ENCODE measurements around the gene GFPT2.

GFPT2 gene

GRCh38 chr5:180378438-180379344 lies 25.6 kb upstream of the GFPT2 start:
- DNase-seq (ENCODE audit: low read depth, low spot score) = no peak

DNA sequence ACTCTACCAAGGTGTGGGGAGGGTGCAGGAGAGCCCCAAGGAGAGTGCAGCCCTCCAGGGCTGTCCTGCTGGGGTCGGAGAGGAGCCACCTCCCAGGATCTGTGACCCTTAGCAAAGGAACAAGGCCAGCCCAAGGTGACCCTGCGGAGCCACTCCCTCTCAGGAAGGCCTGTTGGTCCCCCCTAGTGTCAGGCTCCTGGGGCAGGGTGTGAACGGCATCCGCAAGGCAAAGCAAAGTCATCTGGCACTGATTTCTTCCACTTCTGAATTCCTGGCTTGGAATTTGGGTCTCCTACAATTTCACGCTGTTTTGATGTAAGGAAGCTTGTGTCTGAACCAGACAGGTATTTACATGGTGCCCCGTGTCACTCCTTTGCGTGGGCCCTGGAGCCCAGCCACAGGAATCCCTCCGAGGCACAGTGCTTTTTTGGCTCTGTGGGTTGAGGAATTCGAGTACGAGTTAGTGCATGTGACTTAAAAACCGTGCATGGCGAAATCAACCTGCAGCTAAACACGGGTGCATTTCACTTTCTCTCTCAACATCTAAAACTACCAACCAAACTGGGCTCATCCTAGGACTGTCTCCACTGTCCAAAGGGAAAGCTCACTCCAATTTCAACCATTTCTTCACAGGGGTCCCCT lies 24.5 kb upstream of the GFPT2 start:
- DNase-seq (ENCODE audit: low read depth, low spot score) = no peak

DNA sequence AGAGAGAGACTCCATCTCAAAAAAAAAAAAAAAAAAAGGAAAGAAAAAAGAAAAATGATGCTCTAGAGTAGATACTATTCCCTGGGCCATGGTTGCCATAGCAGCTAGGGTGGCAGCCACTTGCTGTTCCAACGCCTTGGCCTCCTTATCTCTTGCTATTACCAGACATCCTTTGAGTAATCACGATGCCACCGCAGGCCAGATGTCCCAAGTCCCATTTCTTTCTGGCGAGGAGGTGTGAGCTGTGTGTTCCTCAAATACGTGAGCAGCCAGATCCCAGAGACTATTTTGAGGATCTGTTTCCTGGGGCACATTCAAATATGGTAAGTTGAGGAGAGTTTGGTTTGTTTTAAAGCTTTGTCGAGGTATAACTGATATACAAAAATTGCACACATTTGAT lies 23.4 kb upstream of the GFPT2 start:
- DNase-seq (ENCODE audit: low read depth, low spot score) = no peak

- DNase-seq (ENCODE audit: low read depth, low spot score) = no peak
Observed at GRCh38 chr5:180375955-180376354, 22.8 kb upstream of the GFPT2 start.

DNA sequence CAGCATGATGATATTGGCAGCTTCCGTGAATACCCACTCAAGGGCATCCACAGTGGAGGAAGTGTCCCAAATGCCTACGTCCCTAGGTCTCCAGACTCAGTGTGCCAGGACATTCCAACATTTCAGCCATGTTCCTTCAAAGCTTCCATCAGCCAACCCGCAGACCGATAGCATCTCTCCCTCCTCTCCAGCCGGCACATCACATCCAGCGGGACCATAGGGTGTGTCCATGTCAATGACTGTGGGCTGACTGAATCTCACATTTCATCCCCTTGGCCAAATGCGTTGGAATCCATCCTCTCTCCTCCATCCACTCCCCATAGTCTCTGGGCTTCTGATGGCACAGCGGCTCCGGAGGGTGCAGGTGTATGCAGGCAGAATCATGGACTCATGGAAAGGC lies 22.2 kb upstream of the GFPT2 start:
- no peak for DNase-seq (ENCODE audit: low read depth, low spot score)

- no peak for DNase-seq (ENCODE audit: low read depth, low spot score)
Observed at GRCh38 chr5:180373870-180374269, 20.7 kb upstream of the GFPT2 start.

DNA sequence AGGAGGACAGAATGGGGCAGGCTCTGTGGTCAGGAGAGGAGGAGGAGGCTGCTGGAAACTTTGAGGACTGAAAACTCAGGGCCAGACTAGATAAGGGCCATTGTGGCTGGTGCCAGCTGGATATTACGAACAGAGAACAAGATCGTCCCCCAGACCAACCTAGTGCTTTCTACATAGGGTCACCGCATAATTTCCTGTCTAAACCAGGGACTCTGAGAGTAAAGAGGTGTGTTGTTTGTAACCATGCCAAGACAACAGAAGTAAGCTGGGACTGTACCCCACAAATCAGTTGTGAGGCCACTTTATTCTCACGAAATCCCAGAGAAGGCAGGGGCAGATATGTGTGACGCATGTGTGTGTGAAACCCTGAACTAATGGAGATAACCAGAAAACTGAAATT lies 20.3 kb upstream of the GFPT2 start:
- no peak for DNase-seq (ENCODE audit: low read depth, low spot score)

DNA sequence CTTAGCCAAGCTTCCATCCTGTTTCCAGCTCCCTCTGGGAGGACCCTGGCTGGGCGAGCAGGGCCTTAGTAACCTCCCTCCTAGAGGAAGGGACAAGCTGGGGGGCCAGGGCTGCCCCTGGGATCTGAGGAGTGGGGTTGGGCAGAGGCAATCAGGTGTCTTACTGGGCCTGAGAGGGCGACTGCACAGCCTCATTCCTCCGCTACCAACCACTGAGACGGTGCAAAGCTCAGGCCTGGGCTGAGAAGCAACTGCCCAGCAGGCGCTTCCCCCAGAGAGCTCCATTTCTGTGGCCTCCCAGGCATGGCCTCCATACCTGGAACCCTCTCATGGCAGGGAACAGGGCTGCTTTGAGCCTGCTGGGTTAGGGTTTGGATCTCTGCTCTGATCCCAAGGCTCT lies 18.8 kb upstream of the GFPT2 start:
- DNase-seq (ENCODE audit: low read depth, low spot score) = no peak

- DNase-seq (ENCODE audit: low read depth, low spot score) = no peak
Observed at GRCh38 chr5:180370861-180371641, 17.9 kb upstream of the GFPT2 start.

- no peak for DNase-seq (ENCODE audit: low read depth, low spot score)
Observed at GRCh38 chr5:180367991-180368390, 14.9 kb upstream of the GFPT2 start.

DNA sequence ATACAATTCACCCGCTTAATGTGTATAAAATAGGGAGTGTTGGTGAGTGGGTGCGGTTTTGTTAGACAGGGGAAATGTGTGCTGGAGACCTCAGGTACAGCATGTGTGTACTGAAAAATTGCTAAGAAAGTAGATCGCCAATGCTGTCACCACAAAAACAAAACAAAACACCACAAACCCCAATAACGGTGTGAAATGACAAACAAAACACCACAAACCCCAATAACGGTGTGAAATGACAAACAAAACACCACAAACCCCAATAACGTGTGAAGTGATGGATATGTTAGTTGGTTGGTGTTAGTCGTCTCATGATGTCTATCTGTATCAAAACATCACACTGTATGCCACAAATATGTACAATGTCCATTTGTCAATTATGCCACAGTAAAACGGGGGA lies 14.2 kb upstream of the GFPT2 start:
- no peak for DNase-seq (ENCODE audit: low read depth, low spot score)

DNA sequence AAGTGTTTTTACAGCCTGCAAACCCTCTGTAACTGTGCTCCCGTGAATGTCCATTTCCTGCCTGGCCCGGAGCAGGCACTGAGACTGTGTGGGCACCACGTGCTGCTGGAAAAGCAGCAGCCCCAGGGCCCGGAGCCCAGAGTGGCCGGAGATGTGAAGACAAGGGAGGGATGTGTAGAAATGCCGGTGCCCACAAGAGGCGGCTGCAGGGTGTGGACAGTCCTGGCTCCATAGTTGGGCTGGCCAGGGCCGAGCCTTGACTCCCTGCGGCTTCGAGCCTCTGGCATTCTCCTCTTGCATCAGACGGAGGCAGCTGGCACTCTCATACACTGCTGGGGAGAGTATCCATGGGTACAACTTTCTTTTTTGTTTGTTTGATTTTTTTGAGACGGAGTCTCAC lies 13.2 kb upstream of the GFPT2 start:
- DNase-seq (ENCODE audit: low read depth, low spot score) = no peak

DNA sequence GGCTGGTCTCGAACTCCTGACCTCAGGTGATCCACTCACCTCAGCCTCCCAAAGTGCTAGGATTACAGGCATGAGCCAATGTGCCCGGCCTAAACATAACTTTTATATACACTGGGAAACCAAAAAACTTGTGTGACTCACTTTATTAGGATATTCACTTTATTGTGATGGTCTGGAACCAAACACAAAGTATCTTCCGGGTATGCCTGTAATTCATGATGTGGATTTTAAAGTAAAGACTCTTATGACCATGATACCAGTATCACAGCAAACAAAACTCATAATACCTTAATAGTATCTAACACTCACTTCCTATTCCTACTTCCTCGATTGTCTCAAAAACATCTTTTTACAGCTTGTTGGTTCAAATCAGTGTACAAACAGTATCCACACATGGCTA lies 12.7 kb upstream of the GFPT2 start:
- no peak for DNase-seq (ENCODE audit: low read depth, low spot score)

GRCh38 chr5:180364306-180364856 lies 11.2 kb upstream of the GFPT2 start:
- DNase-seq (ENCODE audit: low read depth, low spot score) = no peak

DNA sequence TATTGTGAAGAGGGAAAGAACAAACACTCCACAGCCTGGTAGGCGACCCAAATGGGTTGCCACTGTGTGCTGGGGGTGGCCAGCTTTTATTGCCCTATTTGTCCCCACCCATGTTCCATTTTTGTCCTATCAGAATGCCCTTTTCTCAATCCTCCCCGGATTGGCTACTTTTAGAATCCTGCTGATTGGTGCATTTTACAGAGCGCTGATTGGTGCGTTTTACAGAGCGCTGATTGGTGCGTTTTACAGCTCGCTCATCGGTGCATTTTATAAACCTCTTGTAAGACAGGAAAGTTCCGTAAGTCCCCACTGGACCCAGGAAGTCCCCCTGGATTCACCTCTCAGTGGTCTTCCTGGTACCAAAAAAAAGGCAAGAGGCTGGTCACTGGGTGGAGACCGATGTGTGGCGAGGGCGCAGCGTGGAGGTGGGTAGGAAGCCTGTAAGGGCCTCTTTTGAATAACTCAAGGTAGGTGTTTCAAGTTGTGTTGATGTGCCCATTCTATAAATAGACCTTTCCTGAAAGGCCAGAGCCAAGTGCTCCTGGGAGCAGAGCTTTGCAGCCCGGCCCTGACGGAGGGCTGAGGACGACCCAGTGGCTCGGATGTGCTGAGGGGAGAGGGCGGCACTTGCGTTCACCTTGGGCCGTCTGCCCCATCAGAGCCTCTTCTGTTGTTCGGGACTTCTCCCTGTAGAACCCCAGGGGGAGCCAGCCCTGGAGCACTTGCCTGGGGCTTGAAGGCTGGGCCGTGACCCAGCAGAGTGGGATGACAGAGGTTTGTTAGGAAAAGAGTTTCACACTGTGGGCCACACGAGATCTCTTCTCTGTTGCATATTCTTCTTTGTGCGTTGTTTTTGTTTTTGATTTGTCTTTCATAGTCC lies 7.2 kb upstream of the GFPT2 start:
- no peak for DNase-seq (ENCODE audit: low read depth, low spot score)

DNA sequence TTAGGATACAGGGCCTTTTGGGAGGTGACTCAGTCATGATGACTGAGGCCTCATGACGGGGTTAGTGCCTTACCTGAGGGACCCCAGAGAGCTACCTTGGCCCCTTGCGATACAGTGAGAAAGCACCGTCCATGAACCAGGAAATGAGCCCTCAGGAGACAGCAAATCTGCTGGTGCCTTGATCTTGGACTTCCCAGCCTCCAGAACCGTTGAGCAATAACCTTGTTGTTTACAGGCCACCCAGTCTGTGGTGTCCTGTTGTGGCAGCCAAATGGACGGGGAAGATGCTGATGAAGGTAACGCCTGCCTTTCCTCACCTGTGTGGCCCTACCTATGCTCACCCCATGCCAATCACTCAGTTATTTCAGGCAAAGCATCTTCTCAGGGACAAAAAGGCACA lies 5.6 kb upstream of the GFPT2 start:
- no peak for DNase-seq (ENCODE audit: low read depth, low spot score)

GRCh38 chr5:180358179-180358578 lies 5.0 kb upstream of the GFPT2 start:
- DNase-seq (ENCODE audit: low read depth, low spot score) = no peak

- DNase-seq (ENCODE audit: low read depth, low spot score) = no peak
Observed at GRCh38 chr5:180354966-180355365, 1.8 kb upstream of the GFPT2 start.

- no peak for DNase-seq (ENCODE audit: low read depth, low spot score)
Observed at GRCh38 chr5:180353980-180354452, 880 bp upstream of the GFPT2 start.

DNA sequence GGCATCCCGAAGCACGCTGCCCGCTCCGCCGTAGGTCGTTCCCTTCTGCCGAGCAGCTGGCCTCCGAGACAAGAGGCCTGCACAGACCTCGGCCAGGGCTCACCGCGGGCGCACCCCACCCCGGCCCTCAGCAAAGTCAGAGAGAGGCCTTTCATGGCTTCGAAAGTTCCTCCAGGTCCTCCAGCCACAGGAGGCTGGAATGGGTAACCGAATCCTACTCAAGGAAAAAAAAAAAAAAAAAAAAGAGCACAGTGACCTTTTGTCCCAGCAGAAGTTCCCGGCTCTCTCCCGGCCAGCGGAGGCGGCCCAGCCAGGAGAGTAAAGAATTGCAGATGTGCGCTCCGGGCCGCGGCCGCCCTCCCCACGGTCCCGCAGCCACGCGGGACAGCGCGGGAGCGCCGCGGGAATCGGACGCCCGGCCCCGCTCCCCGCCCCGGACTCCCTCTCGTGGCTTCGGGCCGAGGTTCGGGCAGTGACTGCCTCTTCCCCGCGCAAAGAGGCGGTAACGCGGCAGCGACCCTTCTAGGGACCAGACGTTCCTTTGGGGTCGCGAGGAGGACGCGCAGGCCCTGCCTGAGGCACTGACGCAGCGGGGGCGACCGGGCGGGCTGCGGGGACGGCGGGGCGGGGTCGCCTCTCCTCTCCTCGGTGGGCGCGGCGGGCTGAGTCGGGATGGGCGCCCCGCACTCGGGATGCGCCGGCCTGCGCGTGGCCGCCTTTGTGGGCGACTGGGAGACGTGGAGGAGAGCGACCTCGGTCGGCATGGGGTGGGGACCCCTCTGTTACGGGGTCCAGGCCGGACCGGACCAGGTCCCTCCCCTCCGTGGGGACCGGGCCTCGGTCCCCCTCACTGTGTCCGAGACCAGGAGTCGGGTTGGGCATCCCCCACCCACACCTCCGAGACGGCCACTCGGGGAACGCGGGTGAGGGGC lies 754 bp downstream of the GFPT2 start:
- DNase-seq (ENCODE audit: low read depth, low spot score) = no peak

Data from activated CD4-positive, CD25-positive, alpha-beta regulatory T cell treated with anti-CD3 and anti-CD28 coated beads, Interleukin-2, amount 50 U/mL, for 16 hours (primary cell).